Fibroblast of peridontal ligament (primary cell): Measurements from ENCODE around the gene ATP11C.
"Not testable (repeated sequence)": the region's sequence is repeated elsewhere in the genome, so short reads cannot be mapped to it uniquely, and the experiment has no call there.

ENCODE experiments used
- DNase-seq: peaks from one replicate; pipeline ENCODE4 v3.0.0-alpha.2; 2010; ENCODE audit errors: extremely low read depth

ATP11C gene

GRCh38 chrX:139932901-139933796, at the start of gene ATP11C:
ATP11C (minus strand) TSS chrX:139933053; CDS start chrX:139932042, 1,011 bp downstream.
- peak; percentile 81 for DNase-seq

GRCh38 chrX:139974471-139974870, 41.6 kb upstream of the ATP11C start:
- DNase-seq = no peak

DNA sequence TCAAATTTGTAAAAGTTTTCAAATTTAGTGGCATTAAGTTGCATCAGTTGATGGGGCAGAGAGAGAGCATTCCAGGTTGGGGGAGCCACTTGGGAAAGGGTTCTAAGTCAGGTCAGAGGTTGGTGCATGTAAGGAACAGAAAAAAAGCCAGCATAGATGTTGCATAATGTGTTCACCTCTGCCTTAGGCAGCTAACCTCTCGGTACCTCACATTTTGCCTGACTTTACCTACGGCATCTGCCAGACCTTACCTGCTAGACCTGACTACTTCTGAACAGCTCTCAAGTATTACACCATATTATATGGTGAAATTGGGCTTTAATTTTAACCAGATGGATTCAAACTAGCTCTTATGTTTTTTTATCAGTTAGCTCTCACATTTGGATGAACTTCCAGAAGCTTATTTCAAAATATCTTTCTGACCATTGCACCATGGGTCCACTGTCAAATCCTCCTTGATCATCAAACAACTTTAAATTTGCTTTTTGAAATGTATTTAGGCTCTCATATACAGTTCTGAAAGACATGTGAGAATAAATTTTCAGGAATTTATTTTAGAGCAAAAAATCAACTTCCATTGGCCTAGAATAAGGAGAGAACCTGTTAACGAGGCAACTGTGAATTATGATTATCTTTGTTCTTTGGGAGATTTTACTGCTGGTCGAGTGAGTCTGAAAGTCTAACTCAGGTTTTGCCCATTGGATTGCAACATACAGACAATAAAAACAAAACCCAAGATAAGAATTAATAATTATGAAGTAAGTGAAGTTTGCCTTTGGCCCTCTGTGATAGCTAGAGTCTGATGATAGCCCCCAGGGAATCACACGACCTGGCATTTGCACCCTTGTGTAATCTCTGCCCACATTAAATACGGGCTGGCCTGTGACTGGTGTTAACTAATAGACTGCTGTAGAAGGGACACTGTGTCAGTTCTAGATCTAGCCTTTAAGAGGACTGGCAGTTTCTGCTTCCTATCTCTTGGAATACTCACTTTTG, 40.1 kb upstream of the ATP11C start:
- no peak for DNase-seq

- no peak for DNase-seq
Measured at GRCh38 chrX:139972113-139972512, 39.3 kb upstream of the ATP11C start.

GRCh38 chrX:139971394-139971749, 38.5 kb upstream of the ATP11C start:
- no peak for DNase-seq

- DNase-seq = no peak
Measured at GRCh38 chrX:139969286-139969685, 36.4 kb upstream of the ATP11C start.

- no peak for DNase-seq
Measured at GRCh38 chrX:139967750-139968149, 34.9 kb upstream of the ATP11C start.

DNA sequence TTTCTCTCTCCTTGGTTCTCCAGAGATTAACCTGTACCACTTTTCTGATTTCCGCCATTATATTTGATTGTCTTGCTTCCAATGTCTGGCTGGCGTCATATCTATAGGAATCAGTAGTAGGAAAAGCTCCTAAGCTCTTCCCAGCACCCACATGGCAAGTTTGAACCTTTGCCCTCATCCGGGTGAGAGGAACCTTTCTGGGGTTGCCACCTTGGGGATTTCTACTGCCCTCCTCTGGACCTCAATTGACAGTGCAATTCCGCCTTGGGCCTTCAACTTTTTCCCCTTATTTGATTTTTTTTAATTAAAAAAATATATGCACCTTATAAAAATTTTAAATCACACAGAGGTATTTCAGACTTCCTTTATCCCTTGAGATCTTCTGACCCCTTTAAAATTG, 34.4 kb upstream of the ATP11C start:
- no peak for DNase-seq

DNA sequence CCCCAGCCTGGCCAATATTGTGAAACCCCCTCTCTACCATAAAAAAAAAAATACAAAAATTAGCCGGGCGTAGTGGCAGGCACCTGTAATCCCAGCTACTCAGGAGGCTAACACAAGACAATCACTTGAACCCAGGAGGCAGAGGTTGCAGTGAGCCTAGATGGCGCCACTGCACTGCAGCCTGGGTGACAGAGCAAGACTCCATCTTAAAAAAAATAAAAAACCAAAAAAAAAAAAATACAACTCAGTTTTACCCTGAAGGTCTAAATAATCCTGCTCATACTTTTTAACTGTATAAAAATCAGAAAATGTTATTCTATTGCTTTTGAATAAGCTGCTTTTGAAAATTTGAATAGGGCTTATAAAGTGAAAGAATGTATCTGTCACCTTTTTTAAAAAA, 33.3 kb upstream of the ATP11C start:
- DNase-seq = not testable (repeated sequence)

DNA sequence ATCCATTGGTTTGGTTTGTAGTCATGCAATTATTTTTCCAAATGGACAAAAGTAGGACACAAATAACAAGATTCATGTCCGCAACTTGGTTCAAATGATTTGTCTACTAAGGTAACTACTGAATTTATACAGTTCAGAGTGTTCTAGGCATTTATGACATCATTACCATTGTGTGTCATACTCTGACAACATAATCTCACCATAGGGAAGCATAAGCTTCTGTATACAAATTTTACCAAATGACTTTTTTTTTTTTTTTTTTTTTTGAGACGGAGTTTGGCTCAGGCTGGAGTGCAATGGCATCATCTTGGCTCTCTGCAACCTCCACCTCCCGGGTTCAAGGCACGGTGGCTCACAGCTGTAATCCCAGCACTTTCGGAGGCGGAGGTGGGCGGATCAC, 32.6 kb upstream of the ATP11C start, which contains the start of gene CXorf66:
TSS of gene CXorf66 (minus strand) at position 101 of the 400 bp plus-strand sequence. CDS start at position 76, 25 bp downstream.
- DNase-seq = no peak

GRCh38 chrX:139961091-139961490, 28.2 kb upstream of the ATP11C start:
- not testable (repeated sequence) for DNase-seq

DNA sequence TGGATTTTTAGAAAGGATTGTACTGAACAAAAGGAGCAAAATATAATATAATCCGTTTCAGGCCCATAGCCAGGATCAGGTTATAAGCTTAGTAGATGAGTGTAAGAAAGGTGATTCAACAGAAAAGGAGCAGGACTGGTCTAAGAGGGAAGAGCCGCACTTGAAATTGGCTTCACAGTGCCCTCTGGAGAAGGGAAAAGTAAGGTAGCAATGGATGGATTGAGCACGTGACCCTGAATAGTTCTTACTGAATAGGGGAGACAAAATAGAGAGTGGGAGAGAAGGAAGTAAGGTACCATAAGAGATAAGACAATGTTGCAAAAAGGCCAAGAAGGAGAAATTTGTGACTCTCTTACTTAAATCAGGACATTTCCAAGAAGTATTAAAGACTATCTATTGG, 16.9 kb upstream of the ATP11C start:
- no peak for DNase-seq

DNA sequence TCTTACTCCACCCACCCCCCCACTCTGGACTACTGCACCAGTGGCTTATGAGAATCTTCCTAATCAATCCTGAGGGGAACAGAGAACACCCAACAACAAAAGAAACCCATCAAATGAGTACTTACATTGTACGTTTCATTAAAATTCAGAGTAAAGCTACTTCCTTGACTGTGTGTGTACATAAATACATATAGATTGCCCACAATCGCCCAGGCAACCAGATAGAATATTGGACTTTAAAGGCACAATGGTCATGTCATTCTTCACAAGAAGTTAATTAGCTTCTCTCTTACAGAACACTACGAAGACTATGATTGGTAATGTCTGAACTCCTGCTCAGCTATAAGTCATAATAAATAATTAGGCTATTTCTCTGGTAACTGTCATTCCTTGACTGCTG, 12.2 kb upstream of the ATP11C start:
- DNase-seq = no peak

- no peak for DNase-seq
Measured at GRCh38 chrX:139936259-139936658, 3.4 kb upstream of the ATP11C start.

GRCh38 chrX:139933904-139934303, 1.1 kb upstream of the ATP11C start:
- no peak for DNase-seq

DNA sequence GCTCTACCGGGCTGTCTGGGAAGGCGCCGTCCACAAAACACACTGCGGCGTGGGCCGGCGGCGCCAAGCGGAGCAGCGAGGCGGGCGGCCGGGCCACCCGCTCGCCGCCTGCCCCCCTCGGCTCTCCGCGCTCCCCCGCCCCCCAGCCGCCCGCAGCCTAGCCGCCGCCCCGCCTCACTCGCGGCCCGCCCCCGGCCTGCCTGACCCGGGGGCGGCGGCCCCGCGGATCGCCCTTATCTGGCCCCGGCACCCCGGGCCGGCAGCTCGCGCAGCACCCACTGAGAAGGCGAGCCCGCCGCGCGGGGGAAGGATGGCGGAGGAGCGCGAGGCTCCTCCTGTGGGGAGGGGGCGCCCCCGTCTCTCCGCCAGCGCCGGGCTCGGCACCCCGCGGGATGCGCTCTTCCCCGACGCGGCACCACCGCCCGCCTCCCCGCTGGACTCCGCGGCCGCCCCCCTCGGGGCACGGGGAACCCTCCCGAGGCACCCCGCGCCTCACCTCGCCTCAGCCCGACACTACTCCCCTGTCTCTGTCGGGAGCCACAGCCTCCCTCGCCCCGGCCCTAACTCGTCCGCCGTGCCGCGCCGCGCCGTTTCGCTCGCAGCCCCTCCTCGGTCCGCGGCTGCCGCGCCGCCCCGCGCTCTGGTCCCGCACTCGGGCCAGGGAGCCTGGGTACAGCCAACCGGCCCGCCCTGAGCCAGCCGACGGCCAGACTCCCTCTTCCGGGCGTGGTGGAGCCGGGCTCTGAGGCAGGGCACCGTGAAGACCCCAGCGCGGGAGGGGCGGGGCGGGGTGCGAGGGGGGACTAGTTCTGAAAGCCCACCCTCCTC, 566 bp downstream of the ATP11C start:
- DNase-seq = no peak

DNA sequence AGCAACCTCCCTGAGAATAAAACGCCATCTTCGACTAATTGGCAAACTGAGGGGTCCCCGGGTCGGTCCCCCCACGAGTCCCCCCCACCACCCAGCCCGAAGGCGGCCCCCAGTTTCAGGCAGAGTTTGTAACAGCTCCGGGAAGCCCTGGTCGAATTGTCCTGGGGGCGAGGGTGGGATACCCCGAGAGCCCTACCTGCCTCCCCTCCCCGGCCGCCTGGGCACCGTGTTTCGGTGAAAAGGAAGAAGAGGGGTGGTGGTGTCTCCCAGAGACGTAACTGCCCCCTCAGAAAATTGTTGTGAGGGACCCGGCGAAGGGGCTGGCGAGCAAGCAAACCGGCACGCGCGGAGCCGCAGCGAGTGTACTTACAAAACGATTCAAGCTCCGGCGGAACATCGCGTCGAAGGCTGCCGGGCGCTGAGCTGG, 1.2 kb downstream of the ATP11C start:
- DNase-seq = peak; percentile 18

DNA sequence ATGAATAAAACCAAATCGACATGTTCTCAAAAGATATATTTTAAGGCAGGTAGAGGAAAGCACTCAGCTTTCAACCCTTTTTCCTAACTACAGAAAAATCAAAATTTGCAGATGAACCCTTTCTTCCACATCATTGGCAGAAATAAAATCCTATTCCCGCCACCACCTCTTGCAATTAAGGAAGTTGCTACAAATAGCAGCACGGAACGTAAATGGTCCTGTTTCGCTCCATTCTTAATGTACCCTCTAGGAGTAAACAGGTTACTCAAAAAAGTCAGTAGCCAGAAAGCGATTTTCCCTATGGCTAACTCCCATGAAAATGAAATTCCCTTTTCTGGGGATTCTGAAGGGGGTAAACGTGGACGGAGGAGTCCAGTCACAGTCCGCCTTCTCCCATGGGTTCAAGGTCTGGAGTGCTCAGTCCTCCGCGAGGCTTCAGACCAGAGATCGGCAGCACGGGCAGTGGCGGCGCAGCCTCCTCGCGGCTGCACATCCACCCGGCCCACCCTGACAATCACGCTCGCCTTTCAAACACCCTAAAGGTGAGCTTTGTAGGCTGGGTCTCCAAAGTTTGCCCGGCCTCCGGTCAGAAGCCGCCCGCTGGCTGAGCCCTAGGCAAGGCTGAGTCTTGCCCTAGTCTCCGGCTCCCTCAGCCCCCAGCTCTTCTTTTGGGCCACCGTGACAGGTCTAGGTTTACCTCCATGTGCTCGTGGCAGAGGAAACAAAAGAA, 1.8 kb downstream of the ATP11C start:
- DNase-seq = peak; percentile 8

GRCh38 chrX:139930401-139930800, 2.5 kb downstream of the ATP11C start:
- DNase-seq = no peak

DNA sequence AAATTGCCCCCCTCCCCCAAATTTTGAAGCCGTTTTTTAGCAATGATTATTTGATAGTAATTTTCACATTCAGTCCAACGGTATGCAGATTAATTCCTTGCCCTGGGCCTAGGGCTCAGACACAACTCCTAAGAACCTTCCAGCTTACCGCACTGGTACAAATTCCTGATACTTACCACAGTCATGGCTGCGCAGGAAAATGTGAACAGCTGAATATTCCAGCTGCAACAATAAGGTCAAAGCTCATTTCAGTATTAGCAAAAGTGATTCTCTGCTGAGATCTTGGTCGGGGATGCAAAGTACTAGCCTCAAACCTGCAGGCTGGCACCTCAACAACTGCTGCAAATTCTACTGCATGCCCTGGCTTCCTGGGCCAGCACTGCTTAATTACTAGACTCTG, 3.0 kb downstream of the ATP11C start:
- no peak for DNase-seq

- DNase-seq = no peak
Measured at GRCh38 chrX:139924696-139925095, 8.2 kb downstream of the ATP11C start.
